CD4-positive, alpha-beta T cell treated with Interleukin-12 subunit alpha and Interleukin-12 subunit beta, for 1 hour (primary cell): ENCODE measurements around the gene GABRB1.

Experiments used
- DNase-seq: peaks from one replicate; pipeline ENCODE4 v3.0.0-alpha.2; 2020

GABRB1 gene

DNA sequence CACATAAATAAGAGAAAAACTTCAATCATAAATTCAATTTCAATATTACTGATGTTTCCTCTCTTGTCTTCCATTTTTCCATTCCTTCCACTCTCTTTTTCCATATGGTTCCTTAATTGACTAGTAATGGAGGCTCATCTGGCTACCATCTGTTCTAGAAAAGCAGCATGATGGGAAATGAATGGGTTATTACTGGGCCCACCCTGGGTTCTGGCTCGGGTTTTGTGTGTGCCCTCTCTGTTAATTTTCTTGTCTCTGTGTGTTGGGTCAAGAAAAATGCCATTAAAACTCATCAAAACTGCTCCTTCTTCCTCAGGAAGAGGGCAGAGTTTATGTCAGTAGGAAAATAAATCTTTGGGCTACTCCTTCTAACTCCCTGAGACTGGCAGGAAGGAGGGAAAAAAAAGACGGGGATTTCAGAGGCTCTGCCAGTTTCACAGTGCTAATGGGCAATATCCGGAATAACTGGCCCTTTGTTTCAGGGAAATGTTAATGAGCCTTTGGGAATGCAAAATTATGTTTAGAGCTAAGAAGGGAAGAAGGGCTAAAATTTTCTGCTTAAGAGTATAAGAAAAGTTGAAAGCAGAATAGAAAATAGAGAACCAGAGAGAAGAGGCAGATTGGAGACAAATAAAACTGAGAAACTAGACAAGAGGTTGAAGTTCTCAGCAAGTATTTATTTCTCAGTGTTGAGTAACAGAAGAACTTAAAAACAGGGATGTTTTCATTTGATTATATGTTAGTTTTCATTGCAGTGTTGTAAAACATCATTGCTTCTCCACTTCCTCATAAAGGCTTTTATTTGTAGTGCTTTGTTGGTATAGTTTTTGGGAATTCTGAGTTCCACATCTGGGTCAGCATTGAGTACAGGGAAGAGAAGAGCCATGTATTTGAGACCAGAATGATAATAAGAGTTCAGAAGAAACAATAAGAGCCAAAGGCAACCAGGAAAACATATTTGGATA, 19.7 kb downstream of the GABRB1 start:
- DNase-seq = no peak

- no peak for DNase-seq
Measured at GRCh38 chr4:47053485-47053884, 22.1 kb downstream of the GABRB1 start.

DNA sequence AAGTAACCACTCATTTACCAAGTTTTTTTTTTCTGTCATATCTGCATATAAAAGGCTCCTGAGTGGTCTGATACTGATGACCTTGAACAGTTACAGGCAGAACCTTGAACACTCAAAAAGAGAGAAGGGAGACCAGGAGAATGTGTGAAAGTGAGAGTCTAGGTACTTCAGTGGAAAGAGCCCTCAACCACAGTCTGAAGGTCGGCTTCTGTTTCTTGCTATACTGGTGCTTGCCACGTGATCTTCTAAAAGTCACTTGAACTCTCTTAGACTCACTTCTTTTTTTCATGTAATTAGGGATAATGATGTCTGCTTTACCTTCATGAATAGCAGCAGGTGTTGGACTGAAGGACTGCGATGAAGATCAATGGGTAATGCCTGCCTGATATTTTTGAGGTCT, 22.8 kb downstream of the GABRB1 start:
- DNase-seq = no peak

DNA sequence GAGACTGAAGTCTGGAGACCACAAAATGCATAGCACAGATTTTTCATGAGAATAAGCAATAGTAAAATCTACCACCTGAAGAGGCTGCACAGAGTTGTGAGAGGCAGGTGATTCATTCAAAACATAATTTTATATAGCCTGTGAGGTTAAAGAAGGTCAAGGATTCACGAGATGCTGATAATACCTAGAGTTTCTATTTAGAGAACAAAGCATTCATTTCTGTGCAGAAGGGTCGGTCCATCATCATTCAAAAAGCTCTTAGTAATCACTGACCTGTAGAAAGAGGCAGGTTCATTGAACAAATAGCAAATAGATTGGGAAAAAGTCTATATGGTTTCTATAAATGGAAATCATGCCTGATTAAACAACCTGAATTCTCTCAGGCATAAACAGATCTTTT, 26.6 kb downstream of the GABRB1 start:
- DNase-seq = no peak

DNA sequence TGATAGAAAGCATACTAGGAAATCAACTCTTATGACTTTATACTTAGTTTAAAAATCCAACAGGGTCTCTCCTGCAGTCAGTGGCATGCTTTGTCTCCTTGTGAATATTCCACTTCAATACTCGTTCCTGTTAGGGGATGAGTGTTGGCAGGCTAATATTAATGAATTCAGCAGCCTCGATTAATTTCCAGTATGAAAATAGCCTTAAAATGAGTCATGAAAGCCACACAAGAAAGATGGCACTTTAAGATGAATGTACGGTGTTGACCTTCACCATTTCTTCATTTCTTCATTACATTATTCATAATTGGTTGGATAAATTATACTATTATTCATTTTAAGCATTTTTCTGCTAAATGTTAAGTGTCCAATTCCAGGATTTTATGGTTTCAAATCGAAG, 29.2 kb downstream of the GABRB1 start:
- no peak for DNase-seq

DNA sequence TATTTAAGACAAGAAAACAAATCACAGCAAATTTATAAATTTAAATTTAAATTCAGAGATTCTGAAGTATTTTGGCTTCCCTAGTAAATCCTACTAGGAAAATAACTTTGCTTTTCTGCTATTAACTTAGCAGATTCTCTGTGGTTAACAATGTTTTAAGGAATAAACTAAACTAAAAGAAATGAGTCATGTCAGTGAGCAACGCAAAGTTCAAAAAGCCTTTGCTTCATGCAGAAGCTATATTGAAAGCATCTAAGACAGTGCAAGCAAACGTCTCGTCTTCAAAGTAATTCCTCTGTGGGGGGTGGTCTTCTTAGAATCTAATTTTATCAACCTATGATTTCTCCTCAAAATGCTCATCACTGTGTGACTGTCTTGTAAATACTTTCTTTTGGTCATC, 30.1 kb downstream of the GABRB1 start:
- no peak for DNase-seq

DNA sequence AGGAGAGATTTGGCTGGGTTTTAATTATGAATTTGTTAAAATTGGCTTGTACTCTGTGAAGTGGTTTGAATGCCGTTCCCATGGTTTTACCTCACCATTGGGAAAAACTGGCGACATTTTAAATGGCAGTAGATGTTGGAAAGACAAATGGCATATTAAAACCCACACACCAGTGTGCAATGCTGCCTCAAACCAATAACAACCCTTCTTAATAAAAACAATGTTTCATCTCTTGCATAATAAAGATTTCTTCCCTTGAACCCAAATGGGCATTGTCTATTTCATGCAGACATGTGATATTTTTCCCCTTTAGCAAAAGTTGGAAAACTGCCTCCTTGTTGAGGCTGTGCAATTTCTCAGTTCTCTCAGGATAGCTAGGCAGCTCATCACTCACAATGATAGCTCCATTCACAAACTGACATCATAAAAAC, 33.7 kb downstream of the GABRB1 start:
- no peak for DNase-seq

GRCh38 chr4:47068986-47069385, 37.6 kb downstream of the GABRB1 start:
- no peak for DNase-seq

- DNase-seq = no peak
Measured at GRCh38 chr4:47071901-47072341, 40.6 kb downstream of the GABRB1 start.

GRCh38 chr4:47073647-47074046, 42.3 kb downstream of the GABRB1 start:
- DNase-seq = no peak

DNA sequence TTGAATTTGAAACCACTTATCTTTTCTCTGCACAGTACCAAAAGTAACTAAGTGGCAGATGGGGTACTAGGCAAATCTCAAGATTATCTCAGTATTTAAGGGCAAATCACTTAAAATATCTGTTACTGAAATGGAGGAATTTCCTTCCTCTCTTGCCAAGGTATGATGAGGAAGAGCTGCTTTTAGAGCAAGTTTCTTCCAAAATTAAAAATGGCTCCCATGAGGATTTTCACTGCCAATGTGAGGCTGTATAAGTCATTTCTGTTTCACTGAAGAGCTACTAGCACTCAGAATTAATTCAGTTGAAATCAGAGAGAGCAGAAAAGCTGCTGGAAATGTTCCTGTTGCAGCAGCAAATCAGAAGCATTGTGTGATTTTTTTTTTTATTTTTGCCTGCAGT, 43.4 kb downstream of the GABRB1 start:
- DNase-seq = no peak

GRCh38 chr4:47075262-47075661, 43.9 kb downstream of the GABRB1 start:
- DNase-seq = no peak

- no peak for DNase-seq
Measured at GRCh38 chr4:47075919-47076318, 44.6 kb downstream of the GABRB1 start.

DNA sequence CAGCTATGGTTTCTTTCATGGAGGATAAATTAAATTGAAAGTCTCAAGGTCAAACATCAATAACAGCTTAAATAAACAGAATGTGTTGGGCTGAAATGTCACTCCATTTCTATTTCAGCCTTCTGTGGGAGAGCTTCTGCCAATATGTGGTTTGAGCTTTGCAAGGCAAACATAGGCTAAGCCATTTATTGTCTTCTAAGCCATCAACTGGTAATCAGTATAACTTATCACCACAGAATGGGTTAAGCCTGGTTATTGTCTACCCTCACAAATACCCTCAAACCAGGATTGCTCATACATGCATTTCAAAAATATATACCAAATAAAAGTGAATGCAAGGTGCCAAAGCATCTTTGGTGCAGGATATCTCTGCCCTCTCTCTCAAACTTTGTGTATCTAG, 52.7 kb downstream of the GABRB1 start:
- no peak for DNase-seq

GRCh38 chr4:47084795-47085194, 53.4 kb downstream of the GABRB1 start:
- DNase-seq = no peak

- no peak for DNase-seq
Measured at GRCh38 chr4:47088298-47088697, 56.9 kb downstream of the GABRB1 start.

DNA sequence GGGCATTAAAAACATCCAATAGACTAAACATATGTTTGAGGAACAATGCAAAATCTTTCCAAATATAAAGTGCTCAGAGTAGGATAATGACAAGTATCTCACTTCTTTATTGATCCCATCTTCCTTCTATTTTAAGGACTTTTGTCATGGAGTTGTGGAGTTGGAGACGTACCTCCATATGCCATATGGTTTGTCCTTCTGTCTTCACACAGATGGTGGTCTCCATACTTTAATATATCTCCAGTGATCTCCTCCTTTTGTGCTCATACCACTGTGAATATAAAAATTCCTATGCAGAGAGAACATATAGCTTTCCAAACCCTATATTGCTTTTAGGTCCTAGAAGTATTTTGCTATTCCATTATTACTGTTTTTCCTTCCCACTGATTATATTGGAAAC, 64.5 kb downstream of the GABRB1 start:
- DNase-seq = no peak

DNA sequence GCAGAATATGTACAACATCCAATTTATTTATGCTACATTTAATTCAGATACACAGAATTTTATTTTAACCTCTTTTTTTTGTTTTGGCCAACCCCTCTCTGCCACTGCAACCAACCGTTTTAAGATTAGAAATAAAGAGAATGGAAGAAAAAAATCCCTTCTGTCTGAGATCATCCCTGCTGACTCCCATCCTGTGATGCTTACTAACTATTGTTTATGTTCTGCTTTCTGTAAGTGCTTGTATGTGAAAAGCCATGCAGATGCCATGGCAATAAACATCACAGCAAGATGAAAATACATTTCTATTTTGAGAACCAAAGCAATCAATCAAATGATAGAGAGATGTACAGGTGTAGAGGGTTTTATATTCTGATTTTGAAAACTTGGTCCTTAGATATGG, 70.1 kb downstream of the GABRB1 start:
- DNase-seq = no peak

- DNase-seq = no peak
Measured at GRCh38 chr4:47104986-47105385, 73.6 kb downstream of the GABRB1 start.

DNA sequence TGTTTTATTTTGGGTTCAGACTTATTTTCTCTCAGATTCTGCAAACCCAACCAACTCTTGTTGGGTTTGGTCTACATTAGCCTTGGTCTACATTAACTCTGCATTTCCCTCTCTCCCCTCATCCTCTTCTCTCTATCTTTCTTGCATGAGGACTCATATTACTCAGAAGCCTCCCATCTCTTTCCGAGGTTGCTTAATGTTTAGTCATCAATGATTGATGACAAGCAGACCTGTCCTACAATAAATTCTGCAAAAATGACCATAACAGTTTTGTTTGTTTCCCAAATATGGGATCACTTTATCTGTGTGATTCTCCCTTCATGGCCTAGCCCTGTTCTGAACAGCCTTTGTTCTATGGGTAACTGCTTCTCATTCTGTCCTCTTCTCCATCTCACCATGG, 75.2 kb downstream of the GABRB1 start:
- DNase-seq = no peak

GRCh38 chr4:47109379-47109778, 78.0 kb downstream of the GABRB1 start:
- no peak for DNase-seq

DNA sequence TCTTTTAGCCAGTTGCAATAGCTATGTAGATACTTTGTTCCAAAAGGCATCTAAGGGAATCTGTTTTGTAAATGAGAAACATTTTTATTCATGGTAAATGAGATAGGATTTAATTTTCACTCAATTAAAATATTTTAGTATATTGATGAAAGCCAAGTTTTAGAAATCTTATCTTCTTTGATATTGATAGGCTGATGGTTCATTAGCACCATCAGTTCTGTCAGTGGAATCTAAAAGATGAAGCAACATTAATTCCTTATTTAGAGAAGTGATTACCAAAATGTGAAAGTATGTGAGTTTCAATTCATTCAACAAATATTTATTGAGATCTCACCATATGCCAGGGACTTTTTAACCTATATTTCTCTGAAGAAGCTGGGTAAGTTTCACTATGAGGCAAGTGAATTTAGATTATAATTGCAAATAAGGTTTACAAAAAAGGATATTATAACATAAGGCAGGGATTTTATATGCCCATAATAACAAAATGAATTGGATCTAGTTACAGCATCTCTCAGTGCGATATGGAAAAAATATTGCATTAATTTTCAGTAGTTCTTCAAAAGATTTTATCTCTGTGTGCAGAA, 79.3 kb downstream of the GABRB1 start:
- no peak for DNase-seq

GRCh38 chr4:47118192-47118929, 87.0 kb downstream of the GABRB1 start:
- DNase-seq = no peak

GRCh38 chr4:47120783-47121182, 89.4 kb downstream of the GABRB1 start:
- no peak for DNase-seq
